Measurements from ENCODE around the gene IQSEC1.

The IQSEC1 gene

DNA sequence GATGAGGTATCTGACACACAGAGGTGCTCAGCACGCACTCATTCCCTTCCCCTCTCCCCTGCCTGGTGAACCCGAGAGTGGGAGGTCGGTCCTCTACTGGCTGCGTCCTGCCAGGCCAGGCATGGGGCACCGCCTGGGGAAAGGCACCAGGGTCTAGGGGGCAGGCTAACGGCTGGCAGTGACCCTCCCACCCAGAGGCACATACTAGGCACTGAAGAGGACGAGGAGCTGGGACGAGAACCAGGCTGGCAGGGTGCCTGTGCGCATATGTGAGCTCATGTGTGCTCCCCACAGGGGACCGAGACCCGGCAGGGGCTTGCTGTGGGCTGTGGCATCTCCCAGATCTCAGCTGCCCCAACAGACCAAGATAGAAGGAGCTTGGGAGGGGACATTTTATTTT lies 86.7 kb downstream of the IQSEC1 start:
- no peak for DNase-seq (ENCODE audit: low read depth in 2 of 3, low spot score in 2 of 3)

DNA sequence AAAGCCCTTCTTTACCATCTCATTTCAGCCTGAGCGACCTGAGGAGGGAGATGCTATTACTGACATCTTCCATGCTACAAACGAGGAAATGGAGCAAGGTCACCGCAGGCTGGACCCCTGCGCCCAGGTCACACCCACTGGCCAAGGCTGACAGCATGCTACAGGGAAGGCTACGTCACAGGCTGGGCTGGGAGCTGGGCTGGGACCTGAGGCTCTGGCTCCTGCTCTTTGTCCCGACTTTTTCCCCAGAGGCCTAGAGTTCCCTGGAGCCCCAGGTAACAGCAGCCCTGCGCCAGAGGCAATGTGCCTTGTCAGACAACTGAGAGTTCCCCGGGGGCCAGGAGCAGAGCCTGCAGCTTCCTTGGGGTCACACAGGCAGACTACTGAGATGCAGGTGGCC lies 87.2 kb downstream of the IQSEC1 start:
- DNase-seq (ENCODE audit: low read depth in 2 of 3, low spot score in 2 of 3), result no peak

DNA sequence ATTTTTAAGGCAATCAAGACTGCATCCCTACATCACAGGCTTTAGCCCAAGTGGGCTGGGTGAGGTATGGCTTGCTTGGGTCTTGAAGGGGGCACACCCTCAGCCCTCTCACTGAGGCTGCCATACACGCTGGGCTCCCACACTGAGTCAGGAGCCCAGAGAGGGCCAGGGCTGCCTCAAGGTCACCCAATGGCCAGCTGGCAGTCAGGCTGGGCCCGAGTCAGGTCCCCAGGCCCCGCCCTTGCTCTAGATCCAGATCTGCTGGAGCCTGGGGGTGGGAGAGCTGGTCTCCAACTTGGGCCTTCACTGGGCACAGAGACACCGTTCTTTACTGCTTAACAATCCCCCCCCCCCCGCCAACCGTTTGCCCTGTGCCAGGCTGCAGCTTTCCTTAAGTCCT lies 88.1 kb downstream of the IQSEC1 start:
- DNase-seq (ENCODE audit: low read depth in 2 of 3, low spot score in 2 of 3), result no peak

DNA sequence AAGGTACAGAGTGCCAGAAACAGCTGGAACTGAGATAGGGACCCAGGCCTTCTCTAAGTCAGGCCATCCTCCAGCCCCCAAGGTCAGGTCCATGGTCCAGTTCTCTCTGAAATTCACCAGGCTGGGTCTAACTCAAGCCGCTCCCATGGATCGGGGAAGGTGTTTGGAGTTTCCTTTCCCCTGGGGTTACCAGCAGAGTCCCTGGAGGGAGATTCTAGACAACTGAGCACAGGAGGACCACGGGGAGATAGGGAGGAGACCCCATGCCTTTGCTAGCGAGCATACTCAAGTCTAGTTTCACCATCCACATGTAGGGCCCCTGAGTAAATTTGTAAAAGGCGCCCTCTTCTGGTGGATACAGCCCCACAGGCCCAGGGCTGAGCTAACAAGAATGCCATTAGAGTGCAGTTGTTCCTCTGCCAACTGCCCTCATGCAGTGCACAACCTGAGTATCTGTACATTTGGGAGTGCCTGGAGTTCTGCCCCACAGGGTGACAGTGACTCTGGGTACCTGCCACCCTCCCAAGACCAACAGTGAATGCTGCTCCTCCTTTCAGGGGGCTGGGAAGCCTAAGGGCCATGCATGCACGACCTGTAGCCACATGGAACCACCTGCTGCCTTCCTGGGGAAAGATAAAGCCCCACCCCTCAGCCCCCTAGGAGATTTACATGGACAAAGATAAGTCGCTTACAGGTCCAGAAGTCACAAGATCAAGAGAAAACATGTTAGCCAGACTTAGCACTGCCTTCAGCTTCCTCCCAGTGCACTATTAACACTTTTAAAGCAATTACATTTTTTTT lies 89.0 kb downstream of the IQSEC1 start:
- DNase-seq (ENCODE audit: low read depth in 2 of 3, low spot score in 2 of 3), result peak in 1 of 3 experiments; percentile 33

DNA sequence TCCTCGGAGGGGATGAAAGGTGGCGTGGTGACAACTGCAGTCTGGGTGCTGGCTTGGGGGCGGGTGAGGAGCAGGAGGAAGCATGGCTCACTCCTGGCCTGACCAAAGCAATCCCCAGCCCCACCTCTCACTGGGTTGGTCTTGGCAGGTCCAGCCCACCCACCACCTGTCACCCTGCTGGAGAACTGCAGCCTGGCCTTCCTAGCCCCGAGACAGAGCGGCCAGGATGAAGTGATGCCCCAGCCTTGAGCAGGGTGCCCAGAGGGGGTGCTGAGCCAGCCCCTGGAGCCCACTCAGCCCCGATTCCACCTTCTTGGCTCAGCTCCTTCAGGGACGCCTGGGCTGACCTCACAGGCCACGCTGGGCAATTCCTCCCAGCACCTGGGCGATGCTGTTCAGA lies 89.9 kb downstream of the IQSEC1 start:
- no peak for DNase-seq (ENCODE audit: low read depth in 2 of 3, low spot score in 2 of 3)

DNA sequence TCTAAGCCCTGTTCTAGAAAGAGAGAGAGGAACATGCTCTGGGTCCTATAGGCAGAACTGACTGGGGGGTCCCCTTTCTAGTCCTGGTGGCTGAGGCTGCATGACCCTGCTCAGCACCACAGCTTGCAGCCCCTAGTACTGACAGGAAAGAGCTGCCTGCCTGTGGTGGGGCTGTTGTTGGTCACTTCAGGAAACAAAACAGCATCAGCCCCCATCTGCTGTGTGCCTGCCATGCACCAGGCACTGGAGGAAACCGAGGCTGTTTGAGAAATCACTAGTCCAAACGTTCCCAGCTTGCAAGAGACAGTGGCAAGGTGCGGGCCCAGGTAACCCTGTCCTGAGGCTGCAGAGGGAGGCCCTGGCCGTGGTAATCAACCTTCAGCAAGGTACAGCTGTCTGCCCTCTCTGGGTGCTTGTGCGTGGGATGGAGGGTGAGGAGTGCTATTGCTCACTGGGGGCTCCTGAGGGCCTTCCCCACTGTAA lies 90.6 kb downstream of the IQSEC1 start:
- DNase-seq (ENCODE audit: low read depth in 2 of 3, low spot score in 2 of 3), result no peak

DNA sequence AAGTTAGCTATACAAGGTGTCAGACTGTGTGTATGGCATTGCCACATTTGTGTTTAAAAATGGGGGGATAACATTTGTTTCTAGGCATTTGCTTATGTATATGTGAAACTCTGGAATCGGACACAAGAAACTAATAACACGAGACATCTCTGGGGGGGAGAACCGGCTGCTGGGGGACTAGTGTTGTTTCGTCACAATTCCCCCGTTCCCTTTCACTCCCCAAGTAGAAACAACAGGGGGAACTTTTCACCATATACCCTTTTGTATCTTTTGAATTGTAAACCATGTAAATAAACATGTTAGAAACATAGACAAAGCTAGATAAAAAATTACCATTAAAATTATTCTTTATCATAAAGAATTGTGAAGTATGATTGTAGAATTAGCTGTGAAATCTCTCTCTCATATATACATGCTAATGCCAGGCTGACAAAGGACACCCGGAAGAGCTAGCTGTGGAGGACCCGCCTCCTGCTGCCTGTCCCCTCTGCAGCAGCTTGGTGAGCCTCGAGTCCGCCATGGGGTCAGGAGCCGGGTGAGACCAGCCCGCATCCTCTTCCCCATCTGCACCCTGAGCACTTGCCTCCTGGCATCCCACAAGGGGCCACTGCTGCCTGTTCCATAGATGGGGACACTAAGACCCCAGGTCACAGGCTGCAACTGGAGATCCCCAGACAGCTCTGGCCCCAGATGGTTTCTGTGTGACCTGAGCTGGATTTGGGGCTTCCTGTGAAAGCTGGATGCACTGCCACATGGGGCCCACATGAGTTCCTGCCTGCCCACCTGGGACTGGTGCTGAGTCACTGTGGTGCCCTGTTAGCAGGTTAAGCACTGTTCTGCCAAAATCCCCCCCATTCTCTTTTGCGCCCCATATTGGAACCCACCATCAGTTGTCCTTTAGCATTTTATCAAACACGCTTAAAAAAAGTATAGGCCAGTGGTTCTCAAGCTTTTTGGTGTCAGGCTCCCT lies 91.6 kb downstream of the IQSEC1 start:
- DNase-seq (ENCODE audit: low read depth in 2 of 3, low spot score in 2 of 3), result no peak

DNA sequence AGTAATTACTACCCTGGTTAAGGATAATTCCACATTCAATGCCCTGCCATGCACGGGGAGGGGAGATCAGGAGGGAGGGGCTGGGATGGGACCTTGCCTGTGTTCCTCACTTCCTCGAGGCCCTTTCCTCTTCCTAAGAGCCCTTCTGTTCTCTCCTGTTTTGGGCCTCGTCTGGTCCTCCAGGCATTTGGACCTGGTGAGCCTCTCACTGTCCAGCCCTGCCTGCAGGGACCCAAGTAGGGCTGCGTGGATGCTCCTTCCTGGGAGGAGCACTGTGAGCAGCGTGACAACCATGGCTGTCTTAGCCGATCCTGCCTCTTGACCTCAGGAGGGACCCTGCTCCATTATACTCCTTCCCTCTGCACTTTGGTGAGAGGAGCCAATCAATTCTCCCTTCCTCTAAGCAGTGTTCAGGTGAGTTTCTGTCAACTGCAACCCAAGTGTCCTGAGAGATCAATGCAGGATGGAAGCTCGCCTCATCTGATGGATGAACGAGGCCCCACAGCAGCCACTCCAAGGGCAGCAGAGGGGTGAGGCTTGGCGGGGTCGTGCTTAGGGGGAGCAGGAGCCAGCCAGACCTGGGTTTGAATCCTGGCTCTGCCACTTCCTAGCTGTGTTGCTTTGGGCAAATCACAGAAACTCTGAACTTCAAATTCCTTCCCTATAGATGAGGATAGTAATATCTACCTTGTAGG lies 92.5 kb downstream of the IQSEC1 start:
- no peak for DNase-seq (ENCODE audit: low read depth in 2 of 3, low spot score in 2 of 3)

DNA sequence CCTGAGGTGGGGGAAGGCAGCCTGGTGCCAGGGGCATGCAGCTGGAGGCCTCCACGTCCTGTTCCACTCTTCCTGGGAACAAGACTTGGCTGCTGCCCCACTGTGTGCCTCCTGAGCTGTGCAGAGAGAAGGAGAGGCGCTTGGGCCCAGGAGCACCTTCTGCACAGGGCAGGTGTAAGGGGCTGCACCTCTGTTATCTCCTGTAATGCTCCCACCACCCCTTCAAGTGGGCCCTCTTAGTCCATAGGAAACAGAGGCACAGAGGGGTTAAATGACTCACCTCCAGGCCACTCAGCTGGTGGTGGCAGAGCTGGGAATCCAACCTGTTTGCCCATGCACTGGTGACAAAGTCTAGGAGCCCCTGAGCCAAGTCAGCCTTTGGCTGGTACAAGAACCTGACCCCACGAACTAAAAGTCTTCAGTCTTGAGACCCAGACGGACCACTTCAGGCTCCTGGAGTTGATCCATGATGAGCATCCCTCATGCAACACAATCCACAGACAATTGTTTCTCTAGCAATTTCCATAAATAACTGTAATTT lies 93.2 kb downstream of the IQSEC1 start:
- DNase-seq (ENCODE audit: low read depth in 2 of 3, low spot score in 2 of 3), result no peak

DNA sequence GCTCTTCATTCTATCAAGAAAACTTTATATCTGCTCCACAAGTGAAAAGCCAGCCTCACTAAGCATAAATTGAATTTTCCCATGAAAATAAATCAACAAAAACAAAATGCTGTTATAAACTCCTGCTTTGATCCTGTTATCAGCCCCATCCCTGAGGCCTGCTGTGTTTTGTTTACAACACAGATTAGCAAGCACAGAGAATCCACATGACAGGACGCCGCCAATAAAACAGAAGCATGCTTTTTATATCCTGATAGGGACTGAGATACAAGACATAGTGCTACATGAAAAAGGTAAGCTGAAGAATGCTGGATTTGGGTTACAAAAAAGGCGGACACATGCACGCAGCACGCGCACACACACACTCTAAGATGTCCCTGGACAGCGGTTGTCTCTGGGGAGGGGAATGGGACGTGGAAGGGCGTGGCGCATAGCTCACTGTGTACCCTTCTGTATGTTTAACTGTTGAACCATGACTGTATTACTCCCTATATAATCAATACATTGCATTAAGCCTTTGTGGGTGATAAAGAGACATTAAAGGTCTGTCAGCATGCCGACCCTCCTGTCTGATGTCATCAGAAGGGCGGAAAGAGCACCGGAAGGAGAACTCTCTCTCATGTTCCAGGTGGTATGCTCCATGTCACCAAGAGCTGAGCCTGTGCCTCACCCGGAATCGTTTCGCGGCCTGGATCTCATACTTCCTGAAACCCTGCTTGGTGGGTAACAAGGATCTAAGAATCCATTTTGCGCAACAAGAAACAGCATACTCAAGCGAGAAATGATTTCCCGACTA lies 93.9 kb downstream of the IQSEC1 start:
- no peak for DNase-seq (ENCODE audit: low read depth in 2 of 3, low spot score in 2 of 3)

DNA sequence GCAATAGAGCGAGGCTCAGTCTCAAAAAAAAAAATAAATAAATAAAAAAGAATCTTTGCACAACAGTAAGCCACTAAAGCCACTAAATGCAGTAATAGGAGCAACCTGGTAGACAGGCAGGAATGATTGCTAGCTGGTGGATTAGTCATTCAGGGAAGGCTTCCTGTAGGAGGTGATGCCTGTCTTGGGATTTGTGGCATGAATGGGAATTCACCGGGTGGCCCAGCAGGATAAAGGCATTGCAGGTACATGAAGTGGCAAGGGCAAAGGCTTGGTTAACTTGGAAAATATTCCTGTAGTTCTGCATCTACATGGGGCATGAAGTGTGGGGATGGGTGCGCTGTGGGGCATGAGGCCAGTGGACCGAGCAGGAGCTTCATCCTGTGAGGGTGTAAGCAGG lies 94.5 kb downstream of the IQSEC1 start:
- DNase-seq (ENCODE audit: low read depth in 2 of 3, low spot score in 2 of 3), result no peak

DNA sequence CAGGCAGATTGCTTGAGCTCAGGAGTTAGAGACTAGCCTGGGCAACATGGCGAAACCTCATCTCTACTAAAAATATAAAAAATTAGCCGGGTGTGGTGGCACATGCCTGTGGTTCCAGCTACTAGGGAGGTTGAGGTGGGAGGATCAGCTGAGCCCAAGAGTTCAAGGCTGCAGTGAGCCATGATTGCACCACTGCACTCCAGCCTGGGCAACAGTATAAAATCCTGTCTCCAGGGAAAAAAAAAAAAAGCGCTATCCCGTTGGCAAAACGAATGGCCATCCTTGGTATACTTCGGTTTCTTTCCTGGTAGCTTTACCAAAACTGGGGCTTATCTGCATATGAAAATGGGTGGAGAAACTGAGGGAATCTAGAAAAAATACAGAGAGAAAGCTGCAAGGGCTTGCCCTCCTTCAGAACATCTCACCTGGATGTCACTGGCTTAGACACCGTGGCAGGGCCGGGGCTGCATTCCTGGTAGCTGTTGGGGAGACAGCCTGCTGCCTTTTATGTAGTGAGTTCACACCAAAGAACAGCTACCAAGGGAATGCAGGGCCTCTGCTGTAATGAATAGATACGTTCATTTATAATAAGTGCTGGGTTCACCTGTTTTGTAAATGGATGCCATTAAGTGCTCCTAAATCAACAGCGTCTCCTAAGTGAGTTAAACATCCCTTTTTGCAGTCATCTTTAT lies 96.0 kb downstream of the IQSEC1 start:
- no peak for DNase-seq (ENCODE audit: low read depth in 2 of 3, low spot score in 2 of 3)

DNA sequence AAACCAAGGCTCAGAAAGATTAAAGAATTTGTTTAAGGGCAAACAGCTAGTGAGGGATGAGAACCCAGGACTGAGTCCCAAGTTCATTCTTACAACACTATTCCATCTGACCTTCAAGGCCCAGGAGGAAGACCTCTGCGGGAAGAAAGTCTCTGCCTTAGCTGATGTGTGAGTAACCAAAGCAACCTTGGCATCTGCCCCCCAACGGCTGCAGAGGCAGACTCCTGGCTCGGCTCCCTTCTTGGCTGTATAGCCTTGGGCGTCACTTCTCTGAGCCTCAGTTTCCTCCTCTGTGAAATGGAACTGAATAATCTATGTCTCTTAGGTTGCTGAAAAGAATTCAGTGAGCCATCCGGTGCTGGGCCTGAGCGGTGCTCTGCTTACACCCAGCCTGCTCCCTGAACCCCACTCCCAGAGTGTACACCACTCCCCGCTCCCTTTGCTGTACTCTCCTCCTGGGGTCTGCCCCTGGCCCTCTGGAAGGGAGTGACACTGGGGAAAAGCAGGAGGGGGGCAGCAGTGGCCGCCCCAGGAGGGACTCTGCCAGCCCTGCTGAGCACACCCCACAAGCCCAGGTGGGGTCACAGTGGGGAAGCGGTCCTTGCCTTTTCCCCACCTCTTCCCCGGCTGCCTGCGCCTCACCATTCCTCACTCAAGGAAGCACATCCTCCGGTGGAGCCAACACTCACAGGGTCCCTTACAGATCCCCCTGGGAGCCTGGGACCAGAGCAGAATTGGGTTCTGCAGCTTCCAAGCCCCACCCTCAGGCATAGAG lies 97.3 kb downstream of the IQSEC1 start:
- DNase-seq (ENCODE audit: low read depth in 2 of 3, low spot score in 2 of 3), result no peak

DNA sequence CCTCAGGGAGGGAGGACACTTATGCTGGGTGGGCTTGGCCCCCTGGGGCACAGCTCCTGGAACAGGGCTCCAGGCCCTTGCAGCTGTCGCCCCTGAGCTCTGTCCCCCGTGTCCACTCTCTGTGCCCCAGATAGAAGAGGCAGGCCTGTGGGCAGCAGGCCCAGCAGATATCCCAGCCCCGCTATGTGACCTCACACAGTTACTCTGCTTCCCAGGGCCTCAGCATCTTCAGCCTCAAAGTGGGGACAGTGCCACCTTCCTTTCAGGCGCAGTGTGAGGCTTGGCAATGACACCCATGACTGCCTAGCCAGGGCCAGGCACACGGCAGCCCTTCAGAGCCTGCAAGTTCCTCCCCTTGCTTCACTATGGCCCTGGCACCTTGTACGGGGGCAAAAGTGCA lies 98.4 kb downstream of the IQSEC1 start:
- no peak for DNase-seq (ENCODE audit: low read depth in 2 of 3, low spot score in 2 of 3)

DNA sequence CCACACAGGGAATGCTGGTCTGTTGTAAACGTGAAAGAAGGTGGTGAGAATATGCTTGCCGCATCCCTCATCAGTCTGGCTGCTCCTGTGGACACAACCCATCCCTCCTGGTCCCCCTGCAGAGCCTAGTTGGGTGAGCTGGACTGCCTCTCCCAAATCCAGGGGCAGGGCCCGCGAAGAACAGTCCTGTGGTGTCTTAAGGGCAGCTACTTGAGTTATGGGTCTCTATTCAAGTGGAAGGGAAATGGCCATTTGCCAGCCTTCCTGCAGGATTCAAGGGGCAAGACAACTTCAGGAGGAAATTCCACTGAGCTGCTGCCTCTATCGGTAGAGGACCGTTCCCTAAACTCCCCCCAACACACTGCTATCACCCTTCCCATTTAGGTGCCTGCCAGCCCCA lies 98.9 kb downstream of the IQSEC1 start:
- DNase-seq (ENCODE audit: low read depth in 2 of 3, low spot score in 2 of 3), result no peak

DNA sequence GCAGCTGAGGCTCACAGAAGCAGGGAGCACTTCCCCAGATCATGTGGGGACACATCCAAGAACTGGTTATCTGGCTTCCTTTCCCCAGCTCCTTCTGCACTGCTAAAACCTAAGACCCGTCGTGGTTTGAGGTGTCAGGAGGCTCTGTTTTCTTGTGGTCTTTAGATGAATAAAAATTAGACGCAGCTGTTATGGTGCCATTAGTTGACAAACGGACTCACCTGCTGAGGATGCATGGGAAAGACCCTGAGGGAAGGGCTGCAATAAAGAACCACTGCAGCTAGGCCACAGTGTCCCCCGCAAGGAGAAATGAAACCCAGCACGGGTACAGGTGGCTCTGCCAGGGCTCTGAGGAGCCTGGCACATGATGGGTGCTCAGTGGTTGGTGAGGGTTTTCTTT lies 99.4 kb downstream of the IQSEC1 start:
- DNase-seq (ENCODE audit: low read depth in 2 of 3, low spot score in 2 of 3), result no peak

DNA sequence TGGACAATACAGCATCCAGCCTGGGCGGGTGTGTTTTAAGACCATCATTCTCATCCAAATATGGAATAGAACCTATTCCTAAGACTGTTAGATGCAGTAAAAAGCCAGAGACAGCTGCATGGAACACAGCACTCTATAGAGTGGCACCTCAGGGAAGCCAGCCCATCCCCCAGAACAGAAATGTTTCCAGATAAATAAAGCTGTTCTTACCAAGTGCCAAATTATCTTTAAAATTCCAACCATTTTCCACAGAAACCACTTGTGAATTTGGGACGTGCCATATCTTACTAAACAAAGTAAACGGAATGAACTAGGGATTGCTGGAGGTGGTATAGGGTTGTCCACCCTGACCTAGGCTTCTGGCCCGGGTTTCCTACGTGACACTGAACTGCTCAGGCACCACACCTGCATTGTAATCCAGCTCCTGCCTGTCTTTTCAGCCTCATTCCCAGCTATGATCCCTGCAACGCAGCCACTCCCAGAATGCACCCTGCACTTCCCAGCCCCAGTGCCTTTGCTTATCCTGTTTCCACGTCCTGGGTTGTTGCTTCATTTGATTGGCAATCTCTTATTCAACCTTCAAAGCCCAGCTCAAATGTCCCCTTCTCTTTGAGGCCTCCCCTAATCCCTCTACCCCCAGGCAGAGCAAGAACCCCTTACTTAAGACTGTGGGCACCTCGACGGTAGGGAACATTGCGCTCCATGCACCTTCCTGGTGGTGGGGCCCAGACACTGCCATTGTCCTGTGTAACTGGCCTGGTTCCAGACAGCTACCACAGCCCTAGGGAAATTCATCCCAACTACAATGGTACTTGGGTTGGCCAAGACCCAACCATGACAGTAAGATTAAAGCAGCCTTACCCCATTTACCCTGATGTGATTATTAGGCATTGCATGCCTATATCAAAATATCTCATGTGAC lies 100.2 kb downstream of the IQSEC1 start:
- DNase-seq (ENCODE audit: low read depth in 2 of 3, low spot score in 2 of 3), result no peak

DNA sequence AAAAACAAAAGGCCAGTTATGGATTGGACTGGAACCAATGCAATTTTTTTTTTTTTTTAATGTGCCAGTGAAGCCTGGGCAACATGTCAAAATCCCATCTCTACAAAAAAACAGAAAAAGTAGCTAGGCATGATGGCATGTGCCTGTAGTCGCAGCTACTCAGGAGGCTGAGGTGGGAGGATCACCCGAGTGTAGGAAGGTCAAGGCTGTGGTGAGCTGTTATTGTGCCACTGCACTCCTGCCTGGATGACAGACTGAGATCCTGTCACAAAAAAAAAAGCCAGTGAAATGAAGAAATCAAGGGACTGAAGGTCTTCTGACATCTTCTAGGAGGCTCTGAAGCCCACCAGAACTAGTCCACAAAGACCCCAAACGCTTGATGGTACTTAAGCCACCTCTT lies 101.2 kb downstream of the IQSEC1 start:
- DNase-seq (ENCODE audit: low read depth in 2 of 3, low spot score in 2 of 3), result no peak

Measured in activated CD8-positive, alpha-beta memory T cell treated with anti-CD3 and anti-CD28 coated beads for 48 hours (primary cell).